HFFc6 (cell line): ENCODE results near the gene DNM2. TPM values are rescaled to one million over a fixed set of nuclear protein-coding genes. Genes with fewer than 3 reads are reported as not detected.
A peak's percentile ranks its signal among the peaks of the same experiment; 100 is the strongest.

Experiments
- DNase-seq: peaks from one replicate; pipeline ENCODE4 v3.0.0-alpha.2; 2018
- H3K27ac Mint-ChIP-seq: 2 replicates; pipeline ENCODE4 v1.8.0; 2020; ENCODE audit warnings: mild to moderate bottlenecking, mixed read lengths
- H3K27me3 Mint-ChIP-seq: 2 replicates; pipeline ENCODE4 v1.8.0; 2021; ENCODE audit warnings: mild to moderate bottlenecking, moderate library complexity, mixed read lengths; ENCODE audit not compliant: insufficient read depth
- H3K36me3 Mint-ChIP-seq: 2 replicates; pipeline ENCODE4 v1.8.0; 2021; ENCODE audit warnings: low read depth, mixed read lengths
- H3K4me1 Mint-ChIP-seq: 2 replicates; pipeline ENCODE4 v1.8.0; 2020; ENCODE audit warnings: low read depth, mixed read lengths
- H3K4me3 Mint-ChIP-seq: 2 replicates; pipeline ENCODE4 v1.8.0; 2020; ENCODE audit warnings: mild to moderate bottlenecking, moderate library complexity, mixed read lengths
- H3K9me3 Mint-ChIP-seq: 2 replicates; pipeline ENCODE4 v1.8.0; 2020; ENCODE audit warnings: mild to moderate bottlenecking, mixed read lengths
- total RNA-seq, 6 experiments: library from RNA; stranded (reverse); fragmentation: NEBNext Ultra II Directional; extraction: Animal tissue kit (Norgen Biotek cat#: 25700); gene quantifications; 2 replicates in 1 of 6; 3 replicates in 5 of 6; pipeline ENCODE4 v1.2.3, GENCODE V29; 2021
- TF ChIP-seq, protein P1 (sequence below): fragments of 200-600 bp; sonication (generic); IDR thresholded peaks from 2 replicates; pipeline ENCODE4 v1.5.0; 2021; ENCODE audit warnings: antibody characterized with exemption, mild to moderate bottlenecking

DNM2 gene
- total RNA-seq, 6 experiments from 2014 or later = 91.5 to 122 (median 99.5) TPM

DNA sequence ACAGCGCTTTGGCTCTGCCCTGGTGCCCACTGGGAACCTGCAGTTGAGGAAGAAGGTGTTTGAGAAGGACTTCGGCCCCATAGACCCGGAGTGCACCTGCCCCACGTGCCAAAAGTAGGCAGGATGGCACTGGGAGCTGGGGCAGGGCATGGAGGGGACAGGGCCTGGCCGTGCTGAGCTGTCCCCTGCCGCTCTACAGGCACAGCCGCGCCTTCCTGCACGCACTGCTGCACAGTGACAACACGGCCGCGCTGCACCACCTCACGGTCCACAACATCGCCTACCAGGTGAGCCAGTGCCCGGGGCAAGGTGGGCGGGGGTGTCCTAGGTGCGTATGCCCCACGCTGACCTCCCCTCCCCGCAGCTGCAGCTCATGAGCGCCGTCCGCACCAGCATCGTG is 5.1 kb upstream of the DNM2 start:
- TF ChIP-seq, protein P1, sequence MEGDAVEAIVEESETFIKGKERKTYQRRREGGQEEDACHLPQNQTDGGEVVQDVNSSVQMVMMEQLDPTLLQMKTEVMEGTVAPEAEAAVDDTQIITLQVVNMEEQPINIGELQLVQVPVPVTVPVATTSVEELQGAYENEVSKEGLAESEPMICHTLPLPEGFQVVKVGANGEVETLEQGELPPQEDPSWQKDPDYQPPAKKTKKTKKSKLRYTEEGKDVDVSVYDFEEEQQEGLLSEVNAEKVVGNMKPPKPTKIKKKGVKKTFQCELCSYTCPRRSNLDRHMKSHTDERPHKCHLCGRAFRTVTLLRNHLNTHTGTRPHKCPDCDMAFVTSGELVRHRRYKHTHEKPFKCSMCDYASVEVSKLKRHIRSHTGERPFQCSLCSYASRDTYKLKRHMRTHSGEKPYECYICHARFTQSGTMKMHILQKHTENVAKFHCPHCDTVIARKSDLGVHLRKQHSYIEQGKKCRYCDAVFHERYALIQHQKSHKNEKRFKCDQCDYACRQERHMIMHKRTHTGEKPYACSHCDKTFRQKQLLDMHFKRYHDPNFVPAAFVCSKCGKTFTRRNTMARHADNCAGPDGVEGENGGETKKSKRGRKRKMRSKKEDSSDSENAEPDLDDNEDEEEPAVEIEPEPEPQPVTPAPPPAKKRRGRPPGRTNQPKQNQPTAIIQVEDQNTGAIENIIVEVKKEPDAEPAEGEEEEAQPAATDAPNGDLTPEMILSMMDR = no peak
- no peak overlapping the region for H3K4me3 Mint-ChIP-seq
- H3K9me3 Mint-ChIP-seq = no peaks in the 10 kb centered on the region
- no peak overlapping the region for H3K27ac Mint-ChIP-seq
- no peak for DNase-seq
- H3K4me1 Mint-ChIP-seq = peaks cover 7% of the 10 kb centered on the region
- H3K27me3 Mint-ChIP-seq = no peaks in the 10 kb centered on the region
- no peaks in the 10 kb centered on the region; the same call in 1 of the 2 replicates for H3K36me3 Mint-ChIP-seq

- H3K9me3 Mint-ChIP-seq = no peaks in the 10 kb centered on the region
Observed at GRCh38 chr19:10713317-10713716, 4.6 kb upstream of the DNM2 start.

GRCh38 chr19:10717054-10717355 is 874 bp upstream of the DNM2 start:
- Mint-ChIP-seq H3K27ac (peak overlapping the region; percentile 59; the same call in 1 of the 2 replicates), H3K4me3 (peak overlapping the region; percentile 82), H3K4me1 (peaks cover 16% of the 10 kb centered on the region), H3K27me3 (no peaks in the 10 kb centered on the region; the same call in 1 of the 2 replicates), H3K36me3 (no peaks in the 10 kb centered on the region; the same call in 1 of the 2 replicates), H3K9me3 (no peaks in the 10 kb centered on the region)
- DNase-seq = no peak
- TF ChIP-seq, protein P1 = no peak

More at GRCh38 chr19:10713317-10713716, 4.6 kb upstream of the DNM2 start:
- DNase-seq = no peak
- no peaks in the 10 kb centered on the region; the same call in 1 of the 2 replicates for H3K36me3 Mint-ChIP-seq
- H3K4me3 Mint-ChIP-seq = no peak overlapping the region
- TF ChIP-seq, protein P1 = no peak
- peaks cover 7% of the 10 kb centered on the region for H3K4me1 Mint-ChIP-seq
- no peak overlapping the region for H3K27ac Mint-ChIP-seq
- no peaks in the 10 kb centered on the region for H3K27me3 Mint-ChIP-seq

DNA sequence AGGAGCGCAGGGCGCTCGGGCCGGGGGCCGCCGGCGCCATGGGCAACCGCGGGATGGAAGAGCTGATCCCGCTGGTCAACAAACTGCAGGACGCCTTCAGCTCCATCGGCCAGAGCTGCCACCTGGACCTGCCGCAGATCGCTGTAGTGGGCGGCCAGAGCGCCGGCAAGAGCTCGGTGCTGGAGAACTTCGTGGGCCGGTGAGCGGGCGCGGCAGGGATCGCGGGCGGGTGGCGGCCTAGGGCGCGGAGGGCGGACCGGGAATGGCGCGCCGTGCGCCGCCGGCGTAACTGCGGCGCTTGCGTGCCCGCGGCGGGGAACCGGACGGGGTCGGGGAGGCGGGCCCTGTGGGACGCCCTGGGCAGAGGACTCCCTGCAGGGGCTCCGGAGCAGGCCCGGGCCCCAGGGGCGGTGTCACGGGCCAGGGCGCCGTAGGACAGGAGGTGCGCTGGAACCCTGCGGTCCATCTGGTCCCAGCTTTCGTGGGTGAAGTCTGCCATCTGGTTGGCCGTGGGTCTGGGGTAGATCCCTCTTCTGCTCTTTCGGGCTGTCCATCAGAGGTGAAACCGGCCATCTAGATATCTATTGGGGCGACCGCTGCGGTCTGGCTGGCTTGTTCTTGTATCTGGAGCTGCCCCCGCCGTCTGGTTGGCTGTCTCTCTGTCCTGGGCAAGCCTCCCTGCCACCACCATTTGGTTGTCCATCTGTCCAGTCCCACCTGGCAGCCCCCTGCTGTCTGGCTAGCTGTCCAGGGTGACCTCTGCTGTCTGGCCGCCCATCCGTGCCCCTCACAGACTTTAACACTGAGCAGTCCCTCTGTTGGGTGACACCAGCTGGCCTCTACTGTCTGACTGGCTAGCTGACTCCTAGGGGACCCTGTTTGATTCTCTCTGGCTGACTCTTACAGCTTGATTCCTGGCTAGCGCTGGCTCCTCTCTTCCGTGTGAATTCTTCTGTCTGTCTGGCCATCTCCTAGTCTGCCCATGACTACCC is 622 bp downstream of the DNM2 start:
- Mint-ChIP-seq H3K9me3 (no peaks in the 10 kb centered on the region), H3K27me3 (no peaks in the 10 kb centered on the region; the same call in 1 of the 2 replicates), H3K36me3 (no peaks in the 10 kb centered on the region; the same call in 1 of the 2 replicates), H3K27ac (peak overlapping the region; percentile 87), H3K4me1 (peaks cover 16% of the 10 kb centered on the region), H3K4me3 (peak overlapping the region; percentile 100)
- peak; percentile 26 for DNase-seq
- TF ChIP-seq, protein P1 = no peak

DNA sequence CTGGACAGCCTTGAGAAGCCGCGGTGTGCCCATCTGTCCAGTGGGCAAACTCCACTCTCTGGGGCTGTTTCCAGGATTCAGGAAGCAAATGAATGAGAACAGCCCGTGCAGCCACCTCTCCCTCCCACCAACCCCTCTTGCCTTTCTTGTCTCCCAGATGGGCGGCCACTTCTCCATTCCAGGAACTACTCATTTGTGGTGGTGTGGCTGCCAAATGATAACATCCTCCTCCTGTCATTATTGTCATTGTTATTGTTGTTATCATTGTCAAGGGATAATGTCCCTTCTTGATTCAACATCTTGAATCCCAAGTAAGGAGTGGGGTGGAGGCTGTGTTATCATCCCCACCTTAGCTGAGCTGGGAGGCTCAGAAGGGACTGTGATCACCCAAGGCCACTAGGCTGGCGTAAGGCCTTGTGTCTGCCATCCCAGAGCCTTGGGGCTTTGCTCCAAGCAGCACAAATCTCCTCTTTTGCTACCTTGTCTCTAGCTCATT is 1.6 kb downstream of the DNM2 start:
- H3K4me1 Mint-ChIP-seq = peaks cover 26% of the 10 kb centered on the region
- TF ChIP-seq, protein P1 = no peak
- H3K9me3 Mint-ChIP-seq = no peaks in the 10 kb centered on the region
- no peaks in the 10 kb centered on the region; the same call in 1 of the 2 replicates for H3K27me3 Mint-ChIP-seq
- peak overlapping the region; percentile 68 for H3K27ac Mint-ChIP-seq
- H3K36me3 Mint-ChIP-seq = no peaks in the 10 kb centered on the region
- peak overlapping the region; percentile 100 for H3K4me3 Mint-ChIP-seq
- no peak for DNase-seq
